HCT116 (cell line): ENCODE data around the gene CDH4. TPM values are rescaled to one million over a fixed set of nuclear protein-coding genes. Genes with fewer than 3 reads are reported as not detected.

Experiments used
- ATAC-seq: fragments of 200-7000 bp; cut with Tn5 transposase; 2 replicates; pipeline ENCODE4 v1.9.1; 2020; ENCODE audit warnings: mild to moderate bottlenecking, moderate library complexity
- BruUV-seq: library from RNA; stranded (reverse); fragments of 400-500 nt; replicated peaks from 2 replicates; lab custom pipeline; 2021; lab: Mats Ljungman, UMichigan
- CTCF ChIA-PET: fragments of 300-600 bp; sonication (Branson Sonifier 250); formaldehyde crosslinking; loops from one replicate; lab custom pipeline; 2021; ENCODE audit warnings: antibody characterized with exemption; lab: Charles Lee
- POLR2A ChIA-PET: fragments of 300-600, 350-600 bp; sonication (Branson Sonifier 250); formaldehyde crosslinking; loops from one replicate; lab custom pipeline; 2021; ENCODE audit warnings: antibody characterized with exemption; lab: Charles Lee
- RAD21 ChIA-PET, 2 experiments: fragments of 300-600 bp; sonication (Branson Sonifier 250); formaldehyde crosslinking; loops; one replicate each; lab custom pipeline; 2023; ENCODE audit warnings: low total read pairs in 2 of 2; ENCODE audit not compliant: uncharacterized antibody in 2 of 2, unreplicated experiment in 2 of 2, low non-redundant PET in 1 of 2; lab: Charles Lee
- DNase-seq: peaks from one replicate; pipeline ENCODE4 v3.0.0-alpha.2; 2010; ENCODE audit warnings: low read depth, low spot score
- H2AFZ ChIP-seq: fragments of 200-600 bp; shearing (Covaris generic), sonication (generic); 2 replicates; pipeline ENCODE4 v1.6.1; 2017; ENCODE audit warnings: low read depth, mixed run types, mixed read lengths, antibody characterized with exemption, low read length; ENCODE audit not compliant: poor library complexity, severe bottlenecking
- H3K27ac ChIP-seq: 2 replicates; pipeline ENCODE4 v1.5.1; 2012; ENCODE audit warnings: low read depth, low read length
- H3K27me3 ChIP-seq: fragments of 200-600 bp; sonication (generic); 2 replicates; pipeline ENCODE4 v1.6.1; 2016; ENCODE audit warnings: mixed run types, low read length, mixed read lengths; ENCODE audit not compliant: insufficient read depth
- H3K36me3 ChIP-seq, 2 experiments: fragments of 200-500 bp in 1 of 2; fragments of 200-600 bp in 1 of 2; sonication (Bioruptor generic) in 1 of 2; sonication (generic) in 1 of 2; 2 replicates each; pipeline versions ENCODE4 v1.5.1 to v1.6.1; 2014 to 2016; ENCODE audit warnings: low read length in 2 of 2, inconsistent platforms in 1 of 2, mixed read lengths in 1 of 2, mixed run types in 1 of 2; ENCODE audit not compliant: insufficient read depth in 2 of 2, control insufficient read depth in 1 of 2
- H3K4me1 ChIP-seq, 2 experiments: fragments of 200-600 bp in 1 of 2; sonication (generic) in 1 of 2; 2 replicates each; pipeline versions ENCODE4 v1.5.1 to v1.6.1; 2012 to 2017; ENCODE audit warnings: low read length in 2 of 2, inconsistent platforms in 1 of 2, mild to moderate bottlenecking in 1 of 2, mixed read lengths in 1 of 2, mixed run types in 1 of 2, moderate library complexity in 1 of 2; ENCODE audit not compliant: insufficient read depth in 2 of 2, control insufficient read depth in 1 of 2
- H3K4me2 ChIP-seq: fragments of 200-600 bp; sonication (generic); 2 replicates; pipeline ENCODE4 v1.6.1; 2017; ENCODE audit warnings: mixed run types, low read length, mixed read lengths
- H3K4me3 ChIP-seq, 2 experiments: fragments of 200-600 bp in 1 of 2; sonication (generic) in 1 of 2; replicated peaks in 1 of 2; 2 replicates each; pipeline ENCODE4 v1.5.1; 2011 to 2016; ENCODE audit warnings: low read length in 2 of 2, control low read depth in 1 of 2, low read depth in 1 of 2, mild to moderate bottlenecking in 1 of 2, mixed read lengths in 1 of 2, mixed run types in 1 of 2
- H3K79me2 ChIP-seq: fragments of 200-600 bp; sonication (generic); 2 replicates; pipeline ENCODE4 v1.6.1; 2017; ENCODE audit warnings: mild to moderate bottlenecking, mixed run types, low read length, moderate library complexity, mixed read lengths; ENCODE audit not compliant: insufficient read depth
- H3K9ac ChIP-seq: fragments of 200-600 bp; sonication (generic); 2 replicates; pipeline ENCODE4 v1.6.1; 2016; ENCODE audit warnings: low read length, mixed read lengths
- H3K9me2 ChIP-seq: fragments of 200-600 bp; sonication (generic), shearing (Covaris generic); 2 replicates; pipeline ENCODE4 v1.6.1; 2017; ENCODE audit warnings: mixed run types, mild to moderate bottlenecking, moderate library complexity; ENCODE audit not compliant: insufficient read depth
- H3K9me3 ChIP-seq, 2 experiments: fragments of 200-500 bp in 1 of 2; fragments of 200-600 bp in 1 of 2; sonication (Bioruptor generic) in 1 of 2; sonication (generic) in 1 of 2; 2 replicates each; pipeline ENCODE4 v1.6.1; 2014 to 2017; ENCODE audit warnings: low read length in 2 of 2, mixed read lengths in 2 of 2, inconsistent platforms in 1 of 2, low read depth in 1 of 2, mild to moderate bottlenecking in 1 of 2, mixed run types in 1 of 2, moderate library complexity in 1 of 2; ENCODE audit not compliant: control insufficient read depth in 1 of 2, insufficient read depth in 1 of 2
- H4K20me1 ChIP-seq: fragments of 200-600 bp; sonication (generic), shearing (Covaris generic); 2 replicates; pipeline ENCODE4 v1.6.1; 2017; ENCODE audit warnings: mixed run types, mild to moderate bottlenecking, moderate library complexity; ENCODE audit not compliant: insufficient read depth
- EGR1 ChIP-seq: IDR thresholded peaks from 2 replicates; pipeline ENCODE4 v1.6.1; 2012; ENCODE audit warnings: low read depth
- ELF1 ChIP-seq: IDR thresholded peaks from 2 replicates; pipeline ENCODE4 v1.6.1; 2012; ENCODE audit warnings: low read depth, borderline replicate concordance
- EZH2 ChIP-seq: fragments of 200-600 bp; sonication (generic); IDR thresholded peaks from 2 replicates; pipeline ENCODE4 v1.6.1; 2017; ENCODE audit warnings: antibody characterized with exemption, mixed run types
- FOSL1 ChIP-seq: IDR thresholded peaks from 2 replicates; pipeline ENCODE4 v1.6.1; 2012; ENCODE audit warnings: low read depth
- JUND ChIP-seq: IDR thresholded peaks from 2 replicates; pipeline ENCODE4 v1.6.1; 2012
- MAX ChIP-seq: IDR thresholded peaks from 2 replicates; pipeline ENCODE4 v1.6.1; 2012
- POLR2A ChIP-seq: IDR thresholded peaks from 2 replicates; pipeline ENCODE4 v1.7.0; 2011; ENCODE audit warnings: borderline replicate concordance; ENCODE audit not compliant: insufficient read depth, insufficient read length; ENCODE audit errors: extremely low read depth
- POLR2AphosphoS5 ChIP-seq: IDR thresholded peaks from 2 replicates; pipeline ENCODE4 v1.6.1; 2011; ENCODE audit warnings: mild to moderate bottlenecking, low read depth, low read length, moderate library complexity
- SP1 ChIP-seq: IDR thresholded peaks from 2 replicates; pipeline ENCODE4 v1.6.1; 2012; ENCODE audit warnings: low read depth
- SRF ChIP-seq: IDR thresholded peaks from 2 replicates; pipeline ENCODE4 v1.6.1; 2012; ENCODE audit warnings: low read depth
- TCF7L2 ChIP-seq: IDR thresholded peaks from 2 replicates; pipeline ENCODE4 v1.7.0; 2011; ENCODE audit warnings: borderline replicate concordance, inconsistent platforms; ENCODE audit not compliant: insufficient read depth, insufficient read length; ENCODE audit errors: extremely low read depth
- YY1 ChIP-seq: IDR thresholded peaks from 2 replicates; pipeline ENCODE4 v1.6.1; 2011; ENCODE audit warnings: low read length, low read depth, moderate library complexity, mild to moderate bottlenecking; ENCODE audit not compliant: insufficient replicate concordance; ENCODE audit errors: extremely low read depth
- ZFX ChIP-seq: fragments of 450-650 bp; IDR thresholded peaks from 2 replicates; pipeline ENCODE4 v1.6.1; 2017
- intact Hi-C: fragments of 100-400 bp; cut with micrococcal nuclease; formaldehyde crosslinking; loops from 2 replicates; pipeline ENCODE4 v1.10.0; 2022
- total RNA-seq: library from RNA; stranded (reverse); gene quantifications from one replicate; pipeline ENCODE4 v1.2.1, GENCODE V29; 2021; ENCODE audit not compliant: unreplicated experiment
- TF ChIP-seq, protein P1 (sequence below): IDR thresholded peaks from 2 replicates; pipeline ENCODE4 v1.6.1; 2011; ENCODE audit warnings: mild to moderate bottlenecking, low read length, moderate library complexity; ENCODE audit not compliant: insufficient replicate concordance; ENCODE audit errors: extremely low read depth
- TF ChIP-seq, protein P2 (sequence below): IDR thresholded peaks from 2 replicates; pipeline ENCODE4 v1.6.1; 2012
- TF ChIP-seq, protein P3 (sequence below), 3 experiments: fragments of 200-600 bp in 1 of 3; sonication (generic) in 1 of 3; IDR thresholded peaks in 2 of 3; conservative IDR thresholded peaks in 1 of 3; 2 replicates each; pipeline ENCODE4 v1.5.1; 2012 to 2017; ENCODE audit warnings: low read depth in 2 of 3, low read length in 2 of 3, antibody characterized with exemption in 1 of 3, borderline replicate concordance in 1 of 3, control low read depth in 1 of 3, mild to moderate bottlenecking in 1 of 3, mixed read lengths in 1 of 3, mixed run types in 1 of 3, moderate library complexity in 1 of 3; ENCODE audit not compliant: insufficient read depth in 1 of 3

The CDH4 gene
- total RNA-seq, 1 experiment from 2014 or later, result not detected

- ChIA-PET POLR2A (no interaction called here), RAD21 (no interaction called here), CTCF (no interaction called here)
- DNase-seq, result no peak
- Histone ChIP-seq H3K9ac (no peak overlapping the region), H3K9me2 (no peaks in the 10 kb centered on the region), H3K9me3 (no peaks in the 10 kb centered on the region), H2AFZ (no peak overlapping the region), H3K79me2 (no peaks in the 10 kb centered on the region), H3K4me1 (no peaks in the 10 kb centered on the region), H4K20me1 (no peaks in the 10 kb centered on the region), H3K27me3 (peaks cover 51% of the 10 kb centered on the region), H3K4me2 (no peak overlapping the region), H3K27ac (no peak overlapping the region), H3K36me3 (no peaks in the 10 kb centered on the region), H3K4me3 (no peak overlapping the region)
- BruUV-seq, result no TSS peak
- ATAC-seq, result no peak
- intact Hi-C loops, result no loop called here
- TF ChIP-seq ZFX (no peak), SRF (no peak), EZH2 (no peak)
These were observed 377.7 kb downstream of the CDH4 start for GRCh38 chr20:61629602-61630390.

GRCh38 chr20:61630391-61630650, 378.3 kb downstream of the CDH4 start:
- ChIA-PET RAD21 (no interaction called here), POLR2A (no interaction called here), CTCF (no interaction called here)
- no peak overlapping the region for H3K27ac ChIP-seq
- H3K27me3 ChIP-seq, result peaks cover 46% of the 10 kb centered on the region
- H3K9me2 ChIP-seq, result no peaks in the 10 kb centered on the region
- no TSS peak for BruUV-seq
- no peak for DNase-seq
- no peaks in the 10 kb centered on the region for H3K9me3 ChIP-seq
- H3K36me3 ChIP-seq, result no peaks in the 10 kb centered on the region
- no peak overlapping the region for H3K9ac ChIP-seq
- no peak overlapping the region for H3K4me2 ChIP-seq
- ATAC-seq, result no peak
- no peaks in the 10 kb centered on the region for H3K79me2 ChIP-seq
- intact Hi-C loops, result no loop called here
- H3K4me3 ChIP-seq, result no peak overlapping the region
- no peak overlapping the region for H2AFZ ChIP-seq
- no peaks in the 10 kb centered on the region for H3K4me1 ChIP-seq
- H4K20me1 ChIP-seq, result no peaks in the 10 kb centered on the region
- TF ChIP-seq YY1, result no peak
- TF ChIP-seq, protein P1, sequence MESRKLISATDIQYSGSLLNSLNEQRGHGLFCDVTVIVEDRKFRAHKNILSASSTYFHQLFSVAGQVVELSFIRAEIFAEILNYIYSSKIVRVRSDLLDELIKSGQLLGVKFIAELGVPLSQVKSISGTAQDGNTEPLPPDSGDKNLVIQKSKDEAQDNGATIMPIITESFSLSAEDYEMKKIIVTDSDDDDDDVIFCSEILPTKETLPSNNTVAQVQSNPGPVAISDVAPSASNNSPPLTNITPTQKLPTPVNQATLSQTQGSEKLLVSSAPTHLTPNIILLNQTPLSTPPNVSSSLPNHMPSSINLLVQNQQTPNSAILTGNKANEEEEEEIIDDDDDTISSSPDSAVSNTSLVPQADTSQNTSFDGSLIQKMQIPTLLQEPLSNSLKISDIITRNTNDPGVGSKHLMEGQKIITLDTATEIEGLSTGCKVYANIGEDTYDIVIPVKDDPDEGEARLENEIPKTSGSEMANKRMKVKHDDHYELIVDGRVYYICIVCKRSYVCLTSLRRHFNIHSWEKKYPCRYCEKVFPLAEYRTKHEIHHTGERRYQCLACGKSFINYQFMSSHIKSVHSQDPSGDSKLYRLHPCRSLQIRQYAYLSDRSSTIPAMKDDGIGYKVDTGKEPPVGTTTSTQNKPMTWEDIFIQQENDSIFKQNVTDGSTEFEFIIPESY, result no peak
- TF ChIP-seq MAX, result no peak
- TF ChIP-seq, protein P2, sequence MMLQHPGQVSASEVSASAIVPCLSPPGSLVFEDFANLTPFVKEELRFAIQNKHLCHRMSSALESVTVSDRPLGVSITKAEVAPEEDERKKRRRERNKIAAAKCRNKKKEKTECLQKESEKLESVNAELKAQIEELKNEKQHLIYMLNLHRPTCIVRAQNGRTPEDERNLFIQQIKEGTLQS, result no peak
- no peak for TF ChIP-seq EGR1
- TF ChIP-seq, protein P3, sequence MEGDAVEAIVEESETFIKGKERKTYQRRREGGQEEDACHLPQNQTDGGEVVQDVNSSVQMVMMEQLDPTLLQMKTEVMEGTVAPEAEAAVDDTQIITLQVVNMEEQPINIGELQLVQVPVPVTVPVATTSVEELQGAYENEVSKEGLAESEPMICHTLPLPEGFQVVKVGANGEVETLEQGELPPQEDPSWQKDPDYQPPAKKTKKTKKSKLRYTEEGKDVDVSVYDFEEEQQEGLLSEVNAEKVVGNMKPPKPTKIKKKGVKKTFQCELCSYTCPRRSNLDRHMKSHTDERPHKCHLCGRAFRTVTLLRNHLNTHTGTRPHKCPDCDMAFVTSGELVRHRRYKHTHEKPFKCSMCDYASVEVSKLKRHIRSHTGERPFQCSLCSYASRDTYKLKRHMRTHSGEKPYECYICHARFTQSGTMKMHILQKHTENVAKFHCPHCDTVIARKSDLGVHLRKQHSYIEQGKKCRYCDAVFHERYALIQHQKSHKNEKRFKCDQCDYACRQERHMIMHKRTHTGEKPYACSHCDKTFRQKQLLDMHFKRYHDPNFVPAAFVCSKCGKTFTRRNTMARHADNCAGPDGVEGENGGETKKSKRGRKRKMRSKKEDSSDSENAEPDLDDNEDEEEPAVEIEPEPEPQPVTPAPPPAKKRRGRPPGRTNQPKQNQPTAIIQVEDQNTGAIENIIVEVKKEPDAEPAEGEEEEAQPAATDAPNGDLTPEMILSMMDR (IDR thresholded peaks at IDR 0.05 in 2 of 3, conservative IDR thresholded peaks at IDR 0.05 in 1 of 3; ENCODE audit: borderline replicate concordance in 1 of 3, insufficient read depth in 1 of 3, low read depth in 2 of 3, low read length in 2 of 3), result no peak
- no peak for TF ChIP-seq POLR2A
- no peak for TF ChIP-seq ELF1
- no peak for TF ChIP-seq EZH2
- TF ChIP-seq JUND, result no peak
- no peak for TF ChIP-seq SRF
- TF ChIP-seq FOSL1, result no peak
- TF ChIP-seq TCF7L2, result no peak
- TF ChIP-seq POLR2AphosphoS5, result no peak
- TF ChIP-seq SP1, result no peak
